ENCODE results near the gene AK8.

AK8 gene

GRCh38 chr9:132903574-132904492 is 25.7 kb upstream of the AK8 start:
- no peak overlapping the region for H3K27ac ChIP-seq (ENCODE audit: low read depth in 2 of 2, low read length in 2 of 2)
- H3K9ac ChIP-seq (ENCODE audit: low read depth in 1 of 2, low read length in 2 of 2): no peak overlapping the region
- no peak overlapping the region for H3K4me3 ChIP-seq (ENCODE audit: low read length in 2 of 2)
- H3K27me3 ChIP-seq (ENCODE audit: control insufficient read depth in 2 of 2, insufficient read depth in 2 of 2, low read length in 2 of 2): no peaks in the 10 kb centered on the region
- peaks cover 45 to 71% of the 10 kb centered on the region in 2 donors for H3K36me3 ChIP-seq (ENCODE audit: control insufficient read depth in 2 of 2, insufficient read depth in 2 of 2, low read length in 2 of 2)
- H3K9me3 ChIP-seq (ENCODE audit: control insufficient read depth in 2 of 2, low read length in 2 of 2): no peaks in the 10 kb centered on the region
- no peaks in the 10 kb centered on the region for H3K4me1 ChIP-seq (ENCODE audit: control insufficient read depth in 2 of 2, insufficient read depth in 2 of 2, low read length in 2 of 2)

- no peak overlapping the region for H3K4me3 ChIP-seq (ENCODE audit: low read length in 2 of 2)
- H3K27me3 ChIP-seq (ENCODE audit: control insufficient read depth in 2 of 2, insufficient read depth in 2 of 2, low read length in 2 of 2): no peaks in the 10 kb centered on the region
- H3K36me3 ChIP-seq (ENCODE audit: control insufficient read depth in 2 of 2, insufficient read depth in 2 of 2, low read length in 2 of 2): peaks cover 55 to 86% of the 10 kb centered on the region in 2 donors
- H3K27ac ChIP-seq (ENCODE audit: low read depth in 2 of 2, low read length in 2 of 2): no peak overlapping the region
- H3K9ac ChIP-seq (ENCODE audit: low read depth in 1 of 2, low read length in 2 of 2): no peak overlapping the region
- no peaks in the 10 kb centered on the region for H3K9me3 ChIP-seq (ENCODE audit: control insufficient read depth in 2 of 2, low read length in 2 of 2)
- no peaks in the 10 kb centered on the region for H3K4me1 ChIP-seq (ENCODE audit: control insufficient read depth in 2 of 2, insufficient read depth in 2 of 2, low read length in 2 of 2)
Observed at GRCh38 chr9:132901858-132902831, 24.1 kb upstream of the AK8 start.

GRCh38 chr9:132898051-132898450 is 20.0 kb upstream of the AK8 start:
- H3K27me3 ChIP-seq (ENCODE audit: control insufficient read depth in 2 of 2, insufficient read depth in 2 of 2, low read length in 2 of 2): no peaks in the 10 kb centered on the region
- peaks cover 59 to 76% of the 10 kb centered on the region in 2 donors for H3K36me3 ChIP-seq (ENCODE audit: control insufficient read depth in 2 of 2, insufficient read depth in 2 of 2, low read length in 2 of 2)
- no peak overlapping the region for H3K4me3 ChIP-seq (ENCODE audit: low read length in 2 of 2)
- no peaks in the 10 kb centered on the region for H3K9me3 ChIP-seq (ENCODE audit: control insufficient read depth in 2 of 2, low read length in 2 of 2)
- no peak overlapping the region for H3K27ac ChIP-seq (ENCODE audit: low read depth in 2 of 2, low read length in 2 of 2)
- H3K9ac ChIP-seq (ENCODE audit: low read depth in 1 of 2, low read length in 2 of 2): no peak overlapping the region
- H3K4me1 ChIP-seq (ENCODE audit: control insufficient read depth in 2 of 2, insufficient read depth in 2 of 2, low read length in 2 of 2): peaks cover 6 to 13% of the 10 kb centered on the region in 2 donors

DNA sequence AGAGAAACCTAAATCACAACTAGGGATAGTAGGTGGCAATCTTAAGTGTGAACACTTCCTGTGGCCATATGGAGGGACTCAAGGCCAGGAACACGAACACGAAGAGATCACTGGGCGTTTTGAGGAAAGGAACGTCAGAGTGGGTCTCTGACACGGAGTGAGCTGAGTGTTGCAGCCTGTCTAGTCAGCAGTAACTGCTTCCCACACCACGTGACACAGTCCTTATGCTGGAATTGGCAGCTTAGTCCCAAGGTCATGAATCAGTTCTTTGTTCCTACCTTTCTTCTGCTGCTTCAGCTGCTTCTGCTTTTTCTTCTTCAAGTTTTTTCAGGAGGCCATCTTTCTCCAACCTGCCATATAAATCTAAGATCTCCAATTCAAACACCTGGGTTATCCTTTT is 18.8 kb upstream of the AK8 start:
- Histone ChIP-seq H3K9me3 (ENCODE audit: control insufficient read depth in 2 of 2, low read length in 2 of 2) (no peaks in the 10 kb centered on the region), H3K36me3 (ENCODE audit: control insufficient read depth in 2 of 2, insufficient read depth in 2 of 2, low read length in 2 of 2) (peaks cover 59 to 65% of the 10 kb centered on the region in 2 donors), H3K4me3 (ENCODE audit: low read length in 2 of 2) (no peak overlapping the region), H3K4me1 (ENCODE audit: control insufficient read depth in 2 of 2, insufficient read depth in 2 of 2, low read length in 2 of 2) (peaks cover 6 to 13% of the 10 kb centered on the region in 2 donors), H3K27ac (ENCODE audit: low read depth in 2 of 2, low read length in 2 of 2) (no peak overlapping the region), H3K27me3 (ENCODE audit: control insufficient read depth in 2 of 2, insufficient read depth in 2 of 2, low read length in 2 of 2) (no peaks in the 10 kb centered on the region), H3K9ac (ENCODE audit: low read depth in 1 of 2, low read length in 2 of 2) (no peak overlapping the region)

GRCh38 chr9:132896264-132896663 is 18.2 kb upstream of the AK8 start:
- H3K4me1 ChIP-seq (ENCODE audit: control insufficient read depth in 2 of 2, insufficient read depth in 2 of 2, low read length in 2 of 2): peaks cover 6 to 13% of the 10 kb centered on the region in 2 donors
- H3K9ac ChIP-seq (ENCODE audit: low read depth in 1 of 2, low read length in 2 of 2): no peak overlapping the region
- no peak overlapping the region for H3K27ac ChIP-seq (ENCODE audit: low read depth in 2 of 2, low read length in 2 of 2)
- no peak overlapping the region for H3K4me3 ChIP-seq (ENCODE audit: low read length in 2 of 2)
- H3K9me3 ChIP-seq (ENCODE audit: control insufficient read depth in 2 of 2, low read length in 2 of 2): no peaks in the 10 kb centered on the region
- H3K36me3 ChIP-seq (ENCODE audit: control insufficient read depth in 2 of 2, insufficient read depth in 2 of 2, low read length in 2 of 2): peaks cover 56 to 59% of the 10 kb centered on the region in 2 donors
- no peaks in the 10 kb centered on the region for H3K27me3 ChIP-seq (ENCODE audit: control insufficient read depth in 2 of 2, insufficient read depth in 2 of 2, low read length in 2 of 2)

GRCh38 chr9:132894862-132895835 is 17.1 kb upstream of the AK8 start:
- H3K9ac ChIP-seq (ENCODE audit: low read depth in 1 of 2, low read length in 2 of 2): peak overlapping the region in 1 of 2 donors; percentile 5
- no peak overlapping the region for H3K4me3 ChIP-seq (ENCODE audit: low read length in 2 of 2)
- H3K36me3 ChIP-seq (ENCODE audit: control insufficient read depth in 2 of 2, insufficient read depth in 2 of 2, low read length in 2 of 2): peaks cover 44 to 48% of the 10 kb centered on the region in 2 donors
- H3K27ac ChIP-seq (ENCODE audit: low read depth in 2 of 2, low read length in 2 of 2): peak overlapping the region in 1 of 2 donors; percentile 31
- no peaks in the 10 kb centered on the region for H3K27me3 ChIP-seq (ENCODE audit: control insufficient read depth in 2 of 2, insufficient read depth in 2 of 2, low read length in 2 of 2)
- no peaks in the 10 kb centered on the region for H3K9me3 ChIP-seq (ENCODE audit: control insufficient read depth in 2 of 2, low read length in 2 of 2)
- H3K4me1 ChIP-seq (ENCODE audit: control insufficient read depth in 2 of 2, insufficient read depth in 2 of 2, low read length in 2 of 2): peaks cover 6 to 13% of the 10 kb centered on the region in 2 donors

GRCh38 chr9:132894346-132894745 is 16.3 kb upstream of the AK8 start:
- Histone ChIP-seq H3K4me3 (ENCODE audit: low read length in 2 of 2) (no peak overlapping the region), H3K4me1 (ENCODE audit: control insufficient read depth in 2 of 2, insufficient read depth in 2 of 2, low read length in 2 of 2) (peaks cover 6 to 13% of the 10 kb centered on the region in 2 donors), H3K36me3 (ENCODE audit: control insufficient read depth in 2 of 2, insufficient read depth in 2 of 2, low read length in 2 of 2) (peaks cover 36 to 41% of the 10 kb centered on the region in 2 donors), H3K27ac (ENCODE audit: low read depth in 2 of 2, low read length in 2 of 2) (peak overlapping the region; percentile 40 to 59), H3K9me3 (ENCODE audit: control insufficient read depth in 2 of 2, low read length in 2 of 2) (no peaks in the 10 kb centered on the region), H3K27me3 (ENCODE audit: control insufficient read depth in 2 of 2, insufficient read depth in 2 of 2, low read length in 2 of 2) (no peaks in the 10 kb centered on the region), H3K9ac (ENCODE audit: low read depth in 1 of 2, low read length in 2 of 2) (peak overlapping the region in 1 of 2 donors; percentile 35)

DNA sequence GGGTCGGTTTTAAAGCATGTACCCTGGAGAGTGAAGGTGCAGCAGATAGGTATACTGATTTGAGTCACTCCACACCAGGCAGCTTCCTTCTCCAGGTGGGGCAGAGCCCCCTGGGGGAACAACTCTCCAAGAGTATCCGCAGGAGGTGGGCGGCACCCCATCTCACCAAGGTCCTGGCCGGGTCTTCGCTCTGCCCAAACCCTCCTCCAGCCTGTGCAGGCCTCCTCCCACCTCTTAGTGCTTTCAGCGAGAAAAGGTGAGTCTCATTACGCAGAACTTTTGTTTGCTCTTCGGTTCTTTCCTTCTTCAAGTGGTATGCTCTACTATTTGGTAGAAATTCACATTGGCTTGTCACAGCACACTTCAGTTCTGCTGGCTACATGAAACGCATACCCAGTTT is 14.3 kb upstream of the AK8 start:
- Histone ChIP-seq H3K27ac (ENCODE audit: low read depth in 2 of 2, low read length in 2 of 2) (no peak overlapping the region), H3K36me3 (ENCODE audit: control insufficient read depth in 2 of 2, insufficient read depth in 2 of 2, low read length in 2 of 2) (peaks cover 24 to 25% of the 10 kb centered on the region in 2 donors), H3K9me3 (ENCODE audit: control insufficient read depth in 2 of 2, low read length in 2 of 2) (no peaks in the 10 kb centered on the region), H3K4me3 (ENCODE audit: low read length in 2 of 2) (no peak overlapping the region), H3K27me3 (ENCODE audit: control insufficient read depth in 2 of 2, insufficient read depth in 2 of 2, low read length in 2 of 2) (no peaks in the 10 kb centered on the region), H3K4me1 (ENCODE audit: control insufficient read depth in 2 of 2, insufficient read depth in 2 of 2, low read length in 2 of 2) (peaks cover 6 to 13% of the 10 kb centered on the region in 2 donors), H3K9ac (ENCODE audit: low read depth in 1 of 2, low read length in 2 of 2) (no peak overlapping the region)

GRCh38 chr9:132888151-132888550 is 10.1 kb upstream of the AK8 start:
- H3K9me3 ChIP-seq (ENCODE audit: control insufficient read depth in 2 of 2, low read length in 2 of 2): no peaks in the 10 kb centered on the region
- no peaks in the 10 kb centered on the region for H3K4me1 ChIP-seq (ENCODE audit: control insufficient read depth in 2 of 2, insufficient read depth in 2 of 2, low read length in 2 of 2)
- H3K36me3 ChIP-seq (ENCODE audit: control insufficient read depth in 2 of 2, insufficient read depth in 2 of 2, low read length in 2 of 2): no peaks in the 10 kb centered on the region
- H3K4me3 ChIP-seq (ENCODE audit: low read length in 2 of 2): no peak overlapping the region
- no peak overlapping the region for H3K27ac ChIP-seq (ENCODE audit: low read depth in 2 of 2, low read length in 2 of 2)
- H3K9ac ChIP-seq (ENCODE audit: low read depth in 1 of 2, low read length in 2 of 2): no peak overlapping the region
- H3K27me3 ChIP-seq (ENCODE audit: control insufficient read depth in 2 of 2, insufficient read depth in 2 of 2, low read length in 2 of 2): no peaks in the 10 kb centered on the region

Data from mucosa of rectum (tissue), 2 donors.